PC-3 (cell line): ENCODE data around the gene LRRC28. TPM values are rescaled to one million over a fixed set of nuclear protein-coding genes. Genes with fewer than 3 reads are reported as not detected.

Experiments used
- ATAC-seq: fragments of 200-7000 bp; cut with Tn5 transposase; 2 replicates; pipeline ENCODE4 v1.9.1; 2020; ENCODE audit warnings: mild to moderate bottlenecking, moderate library complexity
- BruUV-seq: library from RNA; stranded (reverse); fragments of 400-500 nt; replicated peaks from 2 replicates; lab custom pipeline; 2021; lab: Mats Ljungman, UMichigan
- CTCF ChIA-PET: fragments of 300-600 bp; sonication (Branson Sonifier 250); formaldehyde crosslinking; loops from one replicate; lab custom pipeline; 2022; ENCODE audit warnings: antibody characterized with exemption; lab: Charles Lee
- POLR2A ChIA-PET: fragments of 300-600 bp; sonication (Branson Sonifier 250); formaldehyde crosslinking; loops from one replicate; lab custom pipeline; 2022; ENCODE audit warnings: antibody characterized with exemption; ENCODE audit not compliant: unreplicated experiment; lab: Charles Lee
- DNase-seq: peaks from one replicate; pipeline ENCODE4 v3.0.0-alpha.2; 2015
- H2AFZ ChIP-seq: fragments of 300-600 bp; sonication (generic); 2 replicates; pipeline ENCODE4 v1.6.0; 2016; ENCODE audit warnings: antibody characterized with exemption, low read length
- H3F3A ChIP-seq: fragments of 300-600 bp; sonication (generic); one replicate; pipeline ENCODE4 v1.6.0; 2017; ENCODE audit warnings: antibody characterized with exemption, low read length, control low read depth, mild to moderate bottlenecking; ENCODE audit not compliant: unreplicated experiment
- H3K27ac ChIP-seq: fragments of 300-600 bp; sonication (generic); 2 replicates; pipeline ENCODE4 v1.5.1; 2016; ENCODE audit warnings: mild to moderate bottlenecking, low read length
- H3K27me3 ChIP-seq: fragments of 300-600 bp; sonication (generic); 2 replicates; pipeline ENCODE4 v1.6.1; 2016; ENCODE audit warnings: low read length, mixed read lengths
- H3K36me3 ChIP-seq: fragments of 300-600 bp; sonication (generic); 2 replicates; pipeline ENCODE4 v1.6.1; 2016; ENCODE audit warnings: low read depth, mixed run types, low read length, mixed read lengths
- H3K4me1 ChIP-seq: fragments of 300-600 bp; sonication (generic); 2 replicates; pipeline ENCODE4 v1.5.1; 2016; ENCODE audit warnings: low read length; ENCODE audit not compliant: insufficient read depth
- H3K4me2 ChIP-seq: fragments of 300-600 bp; sonication (generic); 2 replicates; pipeline ENCODE4 v1.6.0; 2016; ENCODE audit warnings: low read length
- H3K4me3 ChIP-seq: fragments of 300-600 bp; sonication (generic); 2 replicates; pipeline ENCODE4 v1.5.1; 2016; ENCODE audit warnings: mild to moderate bottlenecking, low read length, mixed read lengths
- H3K79me2 ChIP-seq: fragments of 300-600 bp; sonication (generic); 2 replicates; pipeline ENCODE4 v1.6.1; 2017; ENCODE audit warnings: low read length, mixed read lengths
- H3K9ac ChIP-seq: fragments of 300-600 bp; sonication (generic); 2 replicates; pipeline ENCODE4 v1.6.0; 2016; ENCODE audit warnings: mild to moderate bottlenecking, low read length
- H3K9me2 ChIP-seq: fragments of 300-600 bp; sonication (generic); replicated peaks from 2 replicates; pipeline ENCODE4 v1.6.1; 2016; ENCODE audit warnings: mixed run types, low read length, mixed read lengths
- H3K9me3 ChIP-seq: fragments of 300-600 bp; sonication (generic); 2 replicates; pipeline ENCODE4 v1.6.1; 2016; ENCODE audit warnings: low read length, mixed read lengths
- H4K20me1 ChIP-seq: fragments of 300-600 bp; sonication (generic); 2 replicates; pipeline ENCODE4 v1.6.1; 2016; ENCODE audit warnings: low read length, mixed read lengths
- CTCF ChIP-seq: fragments of 300-600 bp; sonication (generic); conservative IDR thresholded peaks from 2 replicates; pipeline ENCODE4 v1.5.1; 2017; ENCODE audit warnings: antibody characterized with exemption, low read depth, mild to moderate bottlenecking, low read length
- EZH2 ChIP-seq: fragments of 300-600 bp; sonication (generic); IDR thresholded peaks from one replicate; pipeline ENCODE4 v1.6.1; 2017; ENCODE audit warnings: antibody characterized with exemption, mild to moderate bottlenecking, low read length; ENCODE audit not compliant: unreplicated experiment
- EZH2phosphoT487 ChIP-seq: fragments of 300-600 bp; sonication (generic); IDR thresholded peaks from 2 replicates; pipeline ENCODE4 v1.6.1; 2018; ENCODE audit warnings: mild to moderate bottlenecking, antibody characterized with exemption, low read length, borderline replicate concordance
- intact Hi-C: fragments of 100-400 bp; cut with micrococcal nuclease; formaldehyde crosslinking; loops from 2 replicates; pipeline ENCODE4 v1.9.0; 2023
- total RNA-seq: library from RNA; depleted of rRNA; stranded (reverse); fragments of >200 nt; gene quantifications from 2 replicates; pipeline ENCODE4 v1.2.3, GENCODE V29; 2014

Gene LRRC28
- total RNA-seq, 1 experiment from 2014 or later, result 10.6 TPM

- no peak for TF ChIP-seq EZH2phosphoT487
- TF ChIP-seq EZH2, result no peak
- TF ChIP-seq CTCF, result no peak
- no TSS peak for BruUV-seq
- H3K36me3 ChIP-seq, result no peaks in the 10 kb centered on the region
- no peaks in the 10 kb centered on the region for H3F3A ChIP-seq
- intact Hi-C loops, result no loop called here
- CTCF ChIA-PET, result no interaction called here
- H3K9ac ChIP-seq, result no peak overlapping the region
- no peak overlapping the region for H2AFZ ChIP-seq
- no peaks in the 10 kb centered on the region for H3K9me2 ChIP-seq
- H3K27ac ChIP-seq, result no peak overlapping the region
- H3K4me3 ChIP-seq, result no peak overlapping the region
- no peak for DNase-seq
- H3K79me2 ChIP-seq, result no peaks in the 10 kb centered on the region
- no peaks in the 10 kb centered on the region for H3K27me3 ChIP-seq
- H3K9me3 ChIP-seq, result no peaks in the 10 kb centered on the region
- H3K4me1 ChIP-seq, result peaks cover 33% of the 10 kb centered on the region
- no peaks in the 10 kb centered on the region for H4K20me1 ChIP-seq
- no peak overlapping the region for H3K4me2 ChIP-seq
- POLR2A ChIA-PET, result interaction anchor here (0.6 kb wide), 1 partner anchor 37 kb away, joined by 4 read pairs; no protein-coding TSS in a partner anchor
- no peak for ATAC-seq
These were observed 187.6 kb downstream of the LRRC28 start for GRCh38 chr15:99438691-99439523.

- Histone ChIP-seq H3K79me2 (no peaks in the 10 kb centered on the region), H3K4me2 (no peak overlapping the region), H3K9me3 (no peaks in the 10 kb centered on the region), H3K4me1 (peaks cover 33% of the 10 kb centered on the region), H3K4me3 (no peak overlapping the region), H4K20me1 (no peaks in the 10 kb centered on the region), H3K9me2 (no peaks in the 10 kb centered on the region), H3K27ac (no peak overlapping the region), H3K27me3 (no peaks in the 10 kb centered on the region), H2AFZ (no peak overlapping the region), H3K36me3 (no peaks in the 10 kb centered on the region), H3K9ac (no peak overlapping the region), H3F3A (no peaks in the 10 kb centered on the region)
- ATAC-seq (no peak), DNase-seq (no peak)
- CTCF ChIA-PET, result no interaction called here
- intact Hi-C loops, result no loop called here
- TF ChIP-seq EZH2 (no peak), EZH2phosphoT487 (no peak), CTCF (no peak)
- POLR2A ChIA-PET, result interaction anchor here (0.6 kb wide), 1 partner anchor 37 kb away, joined by 4 read pairs; no protein-coding TSS in a partner anchor
- no TSS peak for BruUV-seq
These were observed 188.2 kb downstream of the LRRC28 start for GRCh38 chr15:99439524-99439835.

GRCh38 chr15:99440029-99440428 lies 188.7 kb downstream of the LRRC28 start:
- ATAC-seq, result no peak

More at GRCh38 chr15:99440029-99440428, 188.7 kb downstream of the LRRC28 start:
- intact Hi-C loops, result no loop called here
- Histone ChIP-seq H3K4me1 (peaks cover 27% of the 10 kb centered on the region), H3K27ac (no peak overlapping the region), H2AFZ (no peak overlapping the region), H4K20me1 (no peaks in the 10 kb centered on the region), H3F3A (no peaks in the 10 kb centered on the region), H3K9me3 (no peaks in the 10 kb centered on the region), H3K9ac (no peak overlapping the region), H3K4me3 (no peak overlapping the region), H3K27me3 (no peaks in the 10 kb centered on the region), H3K9me2 (no peaks in the 10 kb centered on the region), H3K36me3 (no peaks in the 10 kb centered on the region), H3K4me2 (no peak overlapping the region), H3K79me2 (no peaks in the 10 kb centered on the region)
- no peak for DNase-seq
- TF ChIP-seq EZH2phosphoT487 (no peak), CTCF (no peak), EZH2 (no peak)
- BruUV-seq, result no TSS peak
- POLR2A ChIA-PET, result no interaction called here
- CTCF ChIA-PET, result no interaction called here
